ENCODE data around the gene HHIPL1. TPM values are rescaled to one million over a fixed set of nuclear protein-coding genes. Genes with fewer than 3 reads are reported as not detected.
A peak's percentile ranks its signal among the peaks of the same experiment; 100 is the strongest.

The HHIPL1 gene
- total RNA-seq, 1 experiment from 2014 or later: 2.6 TPM

GRCh38 chr14:99636487-99636886 is 8.4 kb upstream of the HHIPL1 start:
- no peak overlapping the region for H2BK12ac ChIP-seq (ENCODE audit: insufficient read length, low read depth, low read length)

More at GRCh38 chr14:99636487-99636886, 8.4 kb upstream of the HHIPL1 start:
- no peaks in the 10 kb centered on the region for H3K4me1 ChIP-seq (ENCODE audit: insufficient read depth, low read length)
- H3K79me1 ChIP-seq (ENCODE audit: insufficient read depth, low read depth, low read length, poor library complexity, severe bottlenecking): no peaks in the 10 kb centered on the region
- Mint-ChIP-seq H3K27ac (peak overlapping the region in 1 of 3 experiments; percentile 24; a peak in 1 of 7 replicates), H3K27me3 (ENCODE audit: low read depth) (peaks cover 12% of the 10 kb centered on the region), H3K36me3 (ENCODE audit: insufficient read depth in 1 of 3, low read depth in 3 of 3) (no peaks in the 10 kb centered on the region), H3K4me3 (no peak overlapping the region), H3K4me1 (peaks cover 2 to 7% of the 10 kb centered on the region in 2 experiments; a peak in 2 of 4 replicates), H3K9me3 (no peaks in the 10 kb centered on the region)
- no peak overlapping the region for H2BK120ac ChIP-seq (ENCODE audit: low read depth, low read length, poor library complexity, severe bottlenecking)
- H3K4ac ChIP-seq (ENCODE audit: low read depth, low read length): no peak overlapping the region
- H3K79me2 ChIP-seq (ENCODE audit: insufficient read depth, low read length): no peaks in the 10 kb centered on the region
- H2BK15ac ChIP-seq (ENCODE audit: low read depth, low read length): no peak overlapping the region
- H3K27me3 ChIP-seq (ENCODE audit: insufficient read depth, low read length): no peaks in the 10 kb centered on the region
- H2BK5ac ChIP-seq (ENCODE audit: insufficient read length, low read length): no peak overlapping the region
- no peak overlapping the region for H3T11ph ChIP-seq (ENCODE audit: low read length)
- H4K20me1 ChIP-seq (ENCODE audit: control insufficient read depth, insufficient read depth, insufficient read length): no peaks in the 10 kb centered on the region
- no peak overlapping the region for H2AFZ ChIP-seq (ENCODE audit: low read length)
- no peak overlapping the region for H4K91ac ChIP-seq (ENCODE audit: insufficient read length, low read depth, low read length)
- H2AK5ac ChIP-seq (ENCODE audit: insufficient read length, low read length): no peak overlapping the region
- H3K23me2 ChIP-seq (ENCODE audit: insufficient read length, low read depth, low read length, poor library complexity, severe bottlenecking): no peaks in the 10 kb centered on the region
- H3K9ac ChIP-seq (ENCODE audit: extremely low read depth, insufficient read length, low read length): no peak overlapping the region
- H2BK20ac ChIP-seq (ENCODE audit: low read depth, low read length, poor library complexity, severe bottlenecking): no peak overlapping the region
- H3K23ac ChIP-seq (ENCODE audit: insufficient read length, low read depth, low read length): no peak overlapping the region
- H4K8ac ChIP-seq (replicated peaks; ENCODE audit: insufficient read length, low read depth, low read length): no peak overlapping the region
- no peak overlapping the region for H3K18ac ChIP-seq (ENCODE audit: insufficient read length, low read depth, low read length)
- no peaks in the 10 kb centered on the region for H3K9me3 ChIP-seq (ENCODE audit: control insufficient read depth, low read depth, low read length)
- no peak overlapping the region for H3K56ac ChIP-seq (ENCODE audit: insufficient read length, low read depth, low read length)
- WGBS (ENCODE audit: extremely low coverage, insufficient read length, low lambda C conversion rate): no CpG with 5 or more reads among the region's 5 CpGs
- H3K27ac ChIP-seq (ENCODE audit: insufficient read length, low read depth, low read length): no peak overlapping the region
- no peak overlapping the region for H4K5ac ChIP-seq (ENCODE audit: insufficient read length, low read depth, low read length)
- DNase-seq: no peak
- no peak overlapping the region for H3K14ac ChIP-seq (ENCODE audit: insufficient read depth, low read length)
- H3K4me2 ChIP-seq (ENCODE audit: insufficient read depth, insufficient read length, low read length): no peak overlapping the region
- TF ChIP-seq, protein P1, sequence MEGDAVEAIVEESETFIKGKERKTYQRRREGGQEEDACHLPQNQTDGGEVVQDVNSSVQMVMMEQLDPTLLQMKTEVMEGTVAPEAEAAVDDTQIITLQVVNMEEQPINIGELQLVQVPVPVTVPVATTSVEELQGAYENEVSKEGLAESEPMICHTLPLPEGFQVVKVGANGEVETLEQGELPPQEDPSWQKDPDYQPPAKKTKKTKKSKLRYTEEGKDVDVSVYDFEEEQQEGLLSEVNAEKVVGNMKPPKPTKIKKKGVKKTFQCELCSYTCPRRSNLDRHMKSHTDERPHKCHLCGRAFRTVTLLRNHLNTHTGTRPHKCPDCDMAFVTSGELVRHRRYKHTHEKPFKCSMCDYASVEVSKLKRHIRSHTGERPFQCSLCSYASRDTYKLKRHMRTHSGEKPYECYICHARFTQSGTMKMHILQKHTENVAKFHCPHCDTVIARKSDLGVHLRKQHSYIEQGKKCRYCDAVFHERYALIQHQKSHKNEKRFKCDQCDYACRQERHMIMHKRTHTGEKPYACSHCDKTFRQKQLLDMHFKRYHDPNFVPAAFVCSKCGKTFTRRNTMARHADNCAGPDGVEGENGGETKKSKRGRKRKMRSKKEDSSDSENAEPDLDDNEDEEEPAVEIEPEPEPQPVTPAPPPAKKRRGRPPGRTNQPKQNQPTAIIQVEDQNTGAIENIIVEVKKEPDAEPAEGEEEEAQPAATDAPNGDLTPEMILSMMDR (conservative IDR thresholded peaks at IDR 0.05): no peak

Data from H9 (cell line).